GM12891 (cell line): ENCODE measurements around the gene JAG1.
"Not testable (repeated sequence)": the region's sequence is repeated elsewhere in the genome, so short reads cannot be mapped to it uniquely, and the experiment has no call there.

Experiments
- PAX5 ChIP-seq: IDR thresholded peaks from 2 replicates; pipeline ENCODE4 v1.6.1; 2011; ENCODE audit warnings: low read length, moderate library complexity, mild to moderate bottlenecking; ENCODE audit not compliant: insufficient read depth, severe bottlenecking
- POLR2A ChIP-seq: IDR thresholded peaks from 2 replicates; pipeline ENCODE4 v1.6.1; 2011; ENCODE audit warnings: low read depth, low read length, control low read depth
- POLR2AphosphoS5 ChIP-seq: IDR thresholded peaks from 2 replicates; pipeline ENCODE4 v1.6.1; 2011; ENCODE audit warnings: low read depth, low read length, control low read depth
- SPI1 ChIP-seq: IDR thresholded peaks from 2 replicates; pipeline ENCODE4 v1.6.1; 2011; ENCODE audit warnings: low read depth, low read length, control low read depth
- TAF1 ChIP-seq: IDR thresholded peaks from 2 replicates; pipeline ENCODE4 v1.6.1; 2011; ENCODE audit warnings: low read depth, low read length, control low read depth

GRCh38 chr20:10613426-10613825 lies 60.4 kb downstream of the JAG1 start:
- not testable (repeated sequence) for TF ChIP-seq POLR2AphosphoS5, POLR2A, TAF1, SPI1, PAX5
